Kidney (tissue), 14 donors: ENCODE results near the gene CD99. TPM values are rescaled to one million over a fixed set of nuclear protein-coding genes. Genes with fewer than 3 reads are reported as not detected.
"Not testable (repeated sequence)": the region's sequence is repeated elsewhere in the genome, so short reads cannot be mapped to it uniquely, and the experiment has no call there.

ENCODE experiments used
- DNase-seq, 5 donors: peaks; one replicate each; pipeline ENCODE4 v3.0.0-alpha.2; 2013 to 2020
- FAIRE-seq: peaks from 2 replicates; lab custom pipeline; 2012; peaks lifted over from hg19 to GRCh38; lab: Jason Lieb, UNC
- H3K27ac ChIP-seq, 2 donors: one replicate each; pipeline ENCODE4 v1.7.0; 2013; ENCODE audit warnings: low read depth in 2 of 2, low read length in 2 of 2, inconsistent platforms in 1 of 2
- H3K27me3 ChIP-seq: one replicate; pipeline ENCODE4 v1.7.1; 2013; ENCODE audit warnings: low read length, inconsistent platforms; ENCODE audit not compliant: control insufficient read depth, insufficient read depth
- H3K36me3 ChIP-seq, 3 donors: one replicate each; pipeline versions ENCODE4 v1.7.0 to v1.7.1; 2013; ENCODE audit warnings: low read length in 3 of 3, control low read depth in 1 of 3, inconsistent platforms in 1 of 3; ENCODE audit not compliant: insufficient read depth in 3 of 3, control insufficient read depth in 2 of 3
- H3K4me1 ChIP-seq, 3 donors: one replicate each; pipeline versions ENCODE4 v1.7.0 to v1.7.1; 2013; ENCODE audit warnings: low read length in 3 of 3, inconsistent platforms in 1 of 3, low read depth in 1 of 3; ENCODE audit not compliant: control insufficient read depth in 2 of 3, insufficient read depth in 2 of 3
- H3K4me3 ChIP-seq, 3 donors: one replicate each; pipeline versions ENCODE4 v1.7.0 to v1.8.1; 2013; ENCODE audit warnings: low read length in 3 of 3, control low read depth in 1 of 3, inconsistent platforms in 1 of 3
- H3K9ac ChIP-seq, 3 donors: one replicate each; pipeline versions ENCODE4 v1.7.0 to v1.7.1; 2013; ENCODE audit warnings: low read length in 3 of 3, control low read depth in 1 of 3, inconsistent platforms in 1 of 3
- H3K9me3 ChIP-seq, 3 donors: one replicate each; pipeline versions ENCODE4 v1.7.0 to v1.7.1; 2013; ENCODE audit warnings: low read length in 3 of 3, control low read depth in 1 of 3, inconsistent platforms in 1 of 3; ENCODE audit not compliant: control insufficient read depth in 2 of 3, insufficient read depth in 1 of 3
- intact Hi-C: fragments of 100-400 bp; cut with DNase I; formaldehyde crosslinking; loops from one replicate; pipeline ENCODE4 v1.11.1; 2022
- polyA plus RNA-seq: library from polyadenylated mRNA; stranded (reverse); fragments of 350-450 nt; fragmentation: Illumina TruSeq; extraction: RNeasy Lipid Tissue Mini Kit (QIAGEN cat#74804); gene quantifications from one replicate; pipeline ENCODE4 v1.2.3, GENCODE V29; 2014; ENCODE audit warnings: low read depth, low replicate concordance; ENCODE audit not compliant: insufficient read depth
- total RNA-seq: library from RNA; stranded (reverse); fragmentation: NEBNext Ultra II Directional; extraction: Animal tissue kit (Norgen Biotek cat#: 25700); gene quantifications from one replicate; pipeline ENCODE4 v1.2.1, GENCODE V29; 2021
- TF ChIP-seq, protein P1 (sequence below): IDR thresholded peaks from 3 replicates; pipeline ENCODE4 v1.5.1; 2012; ENCODE audit warnings: mild to moderate bottlenecking, moderate library complexity, borderline replicate concordance; ENCODE audit not compliant: insufficient read depth; ENCODE audit errors: extremely low read depth
- donor health status: control.
- donor health status: control.
- donor health status: control.
- donor health status: control.
- donor health status: control.
- donor health status: DM: yes; HTN: yes; CAD: no.
- donor health status: Normal renal cell carcinoma (clear cell type).

Gene CD99
- total and polyA plus RNA-seq, 2 donors from 2014 or later = 125 to 136 TPM

DNA sequence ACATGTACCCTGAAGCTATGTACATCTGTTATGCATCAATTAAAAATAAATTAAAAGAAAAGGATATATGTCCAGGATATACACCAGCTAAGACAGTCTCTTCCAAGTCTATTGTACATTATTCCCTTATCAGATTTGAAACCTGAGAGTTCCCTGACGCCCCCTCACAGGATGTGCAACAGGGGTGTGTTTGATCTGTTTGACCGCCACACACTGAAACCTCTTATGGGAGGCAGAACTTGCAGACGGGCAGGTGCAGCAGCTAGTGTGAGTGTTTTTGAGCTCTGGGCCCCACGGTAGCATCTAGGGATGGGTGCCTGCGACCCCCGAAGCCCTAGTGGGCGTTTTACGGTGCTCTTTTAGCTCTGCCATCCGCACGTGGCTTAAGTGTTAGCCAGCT, 65.5 kb downstream of the CD99 start:
- TF ChIP-seq, protein P1, sequence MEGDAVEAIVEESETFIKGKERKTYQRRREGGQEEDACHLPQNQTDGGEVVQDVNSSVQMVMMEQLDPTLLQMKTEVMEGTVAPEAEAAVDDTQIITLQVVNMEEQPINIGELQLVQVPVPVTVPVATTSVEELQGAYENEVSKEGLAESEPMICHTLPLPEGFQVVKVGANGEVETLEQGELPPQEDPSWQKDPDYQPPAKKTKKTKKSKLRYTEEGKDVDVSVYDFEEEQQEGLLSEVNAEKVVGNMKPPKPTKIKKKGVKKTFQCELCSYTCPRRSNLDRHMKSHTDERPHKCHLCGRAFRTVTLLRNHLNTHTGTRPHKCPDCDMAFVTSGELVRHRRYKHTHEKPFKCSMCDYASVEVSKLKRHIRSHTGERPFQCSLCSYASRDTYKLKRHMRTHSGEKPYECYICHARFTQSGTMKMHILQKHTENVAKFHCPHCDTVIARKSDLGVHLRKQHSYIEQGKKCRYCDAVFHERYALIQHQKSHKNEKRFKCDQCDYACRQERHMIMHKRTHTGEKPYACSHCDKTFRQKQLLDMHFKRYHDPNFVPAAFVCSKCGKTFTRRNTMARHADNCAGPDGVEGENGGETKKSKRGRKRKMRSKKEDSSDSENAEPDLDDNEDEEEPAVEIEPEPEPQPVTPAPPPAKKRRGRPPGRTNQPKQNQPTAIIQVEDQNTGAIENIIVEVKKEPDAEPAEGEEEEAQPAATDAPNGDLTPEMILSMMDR = no peak
- Histone ChIP-seq H3K27me3 (no peaks in the 10 kb centered on the region), H3K9ac (no peak overlapping the region), H3K4me3 (no peak overlapping the region), H3K27ac (no peak overlapping the region), H3K4me1 (no peaks in the 10 kb centered on the region), H3K9me3 (no peaks in the 10 kb centered on the region), H3K36me3 (no peaks in the 10 kb centered on the region)
- DNase-seq (no peak), FAIRE-seq (no peak)
- intact Hi-C loops = no loop called here

DNA sequence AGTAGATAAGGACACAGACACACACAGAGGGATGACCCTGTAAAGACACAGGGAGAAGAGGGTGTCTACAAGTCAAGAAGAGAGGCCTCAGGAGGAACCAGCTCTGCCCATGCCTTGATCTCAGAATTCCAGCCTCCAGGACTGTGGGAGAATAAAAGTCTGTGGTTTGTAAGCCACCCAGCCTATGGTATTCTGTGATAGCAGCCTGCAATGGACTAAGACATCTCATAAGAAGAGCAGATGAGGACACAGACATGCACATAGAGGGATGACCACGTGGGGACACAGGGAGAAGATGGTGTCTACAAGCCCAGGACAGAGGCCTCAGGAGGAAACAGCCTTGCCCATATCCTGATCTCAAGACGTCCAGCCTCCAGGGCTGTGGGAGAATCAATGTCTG, 70.2 kb downstream of the CD99 start:
- H3K27ac ChIP-seq = no peak overlapping the region
- H3K27me3 ChIP-seq = no peaks in the 10 kb centered on the region
- intact Hi-C loops = no loop called here
- no peak for FAIRE-seq
- DNase-seq = no peak
- no peaks in the 10 kb centered on the region for H3K36me3 ChIP-seq
- H3K4me3 ChIP-seq = no peak overlapping the region
- H3K9me3 ChIP-seq = no peaks in the 10 kb centered on the region
- no peaks in the 10 kb centered on the region for H3K4me1 ChIP-seq
- TF ChIP-seq, protein P1 = no peak
- no peak overlapping the region for H3K9ac ChIP-seq

DNA sequence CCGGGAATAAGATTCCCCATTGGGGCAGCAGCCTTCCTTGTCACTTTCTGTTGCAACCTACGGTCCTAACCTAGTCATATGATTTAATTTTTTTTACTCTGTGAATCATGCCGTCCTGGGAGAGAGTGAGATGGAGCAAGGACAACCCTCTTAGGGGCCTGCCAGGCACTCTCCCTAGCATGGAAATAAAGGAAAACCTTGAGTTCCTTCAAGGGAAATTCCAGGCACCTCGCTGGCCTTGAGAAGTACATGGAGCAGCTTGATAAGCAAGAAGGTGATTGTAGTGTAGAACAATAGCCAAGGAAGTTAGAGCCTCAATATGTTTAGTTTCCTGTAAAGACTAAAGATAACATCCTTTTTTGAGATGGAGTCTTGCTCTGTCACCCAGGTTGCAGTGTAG, 71.6 kb downstream of the CD99 start:
- intact Hi-C loops, FAIRE-seq, H3K4me3 ChIP-seq, H3K9me3 ChIP-seq, H3K27ac ChIP-seq, H3K4me1 ChIP-seq, H3K9ac ChIP-seq, DNase-seq, H3K36me3 ChIP-seq, H3K27me3 ChIP-seq: not testable (repeated sequence)

DNA sequence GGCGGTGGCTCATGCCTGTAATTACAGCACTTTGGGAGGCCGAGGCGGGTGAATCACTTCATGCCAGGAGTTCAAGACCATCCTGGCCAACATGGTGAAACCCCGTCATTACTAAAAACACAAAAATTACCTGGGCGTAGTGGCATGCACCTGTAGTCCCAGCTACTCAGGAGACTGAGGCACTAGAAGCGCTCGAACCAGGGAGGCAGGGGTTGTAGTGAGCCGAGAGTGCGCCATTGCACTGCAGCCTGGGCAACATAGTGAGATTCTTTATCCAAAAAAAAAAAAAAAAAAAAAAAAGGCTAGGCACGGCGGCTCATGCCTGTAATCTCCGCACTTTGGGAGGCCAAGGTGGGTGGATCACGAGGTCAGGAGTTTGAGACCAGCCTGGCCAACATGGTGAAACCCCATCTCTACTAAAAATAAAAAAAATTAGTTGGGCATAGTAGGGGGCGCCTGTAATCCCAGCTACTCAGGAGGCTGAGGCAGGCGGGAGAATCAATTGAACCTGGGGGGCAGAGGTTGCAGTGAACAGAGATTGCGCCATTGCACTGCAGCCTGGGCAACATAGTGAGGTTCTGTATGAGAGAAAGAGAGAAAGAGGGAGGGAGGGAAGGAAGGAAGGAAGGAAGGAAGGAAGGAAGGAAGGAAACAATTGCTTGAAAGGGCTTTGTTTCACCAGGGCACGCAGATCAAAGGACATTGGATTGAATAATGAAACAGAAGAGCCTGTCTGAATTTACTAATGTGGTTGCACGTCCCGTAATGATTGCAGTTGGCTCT, 73.9 kb downstream of the CD99 start:
- H3K36me3 ChIP-seq, H3K9me3 ChIP-seq, FAIRE-seq, H3K4me3 ChIP-seq, H3K9ac ChIP-seq, H3K4me1 ChIP-seq, intact Hi-C loops, H3K27ac ChIP-seq, DNase-seq, H3K27me3 ChIP-seq: not testable (repeated sequence)
